Stomach (tissue), 4 donors: ENCODE results near the gene OPCML.

Source experiments
- POLR2A ChIP-seq, 4 donors: fragments of 450-650 bp; IDR thresholded peaks; one replicate each; pipeline ENCODE4 v1.6.1; 2016; ENCODE audit warnings: antibody characterized with exemption in 4 of 4, control low read depth in 2 of 4, mild to moderate bottlenecking in 1 of 4, moderate library complexity in 1 of 4
- POLR2AphosphoS5 ChIP-seq, 3 donors: sonication (generic); formaldehyde crosslinking; IDR thresholded peaks; one replicate each; pipeline ENCODE4 v1.6.1; 2016; ENCODE audit warnings: antibody characterized with exemption in 3 of 3
- TF ChIP-seq, protein P1 (sequence below), 7 experiments: fragments of 450-650 bp in 4 of 7; fragments of 200-600 bp in 3 of 7; sonication (generic) in 3 of 7; IDR thresholded peaks; one replicate each; pipeline ENCODE4 v1.5.1; 2016 to 2019; ENCODE audit warnings: antibody characterized with exemption in 7 of 7, control low read depth in 2 of 7, mild to moderate bottlenecking in 1 of 7

DNA sequence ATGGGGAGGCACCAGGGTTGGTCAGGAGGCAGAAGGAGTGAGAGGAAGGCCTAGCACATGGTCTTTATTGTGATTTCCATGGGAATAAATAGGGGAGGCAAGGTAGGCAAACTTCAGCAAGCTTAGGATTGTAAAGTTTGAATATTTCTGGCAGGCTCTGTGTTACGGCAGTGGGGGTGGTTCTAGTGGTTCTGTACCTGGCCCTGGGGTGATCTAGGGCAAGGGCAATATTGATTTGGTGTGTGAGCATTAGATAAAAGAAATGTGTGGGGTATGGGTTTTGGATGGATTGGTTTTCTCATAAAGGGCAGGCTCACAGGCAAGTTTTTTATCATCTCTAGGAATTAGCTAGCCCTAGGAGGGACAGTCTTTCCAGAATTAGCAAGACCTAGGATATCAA is 584.0 kb downstream of the OPCML start:
- TF ChIP-seq, protein P1, sequence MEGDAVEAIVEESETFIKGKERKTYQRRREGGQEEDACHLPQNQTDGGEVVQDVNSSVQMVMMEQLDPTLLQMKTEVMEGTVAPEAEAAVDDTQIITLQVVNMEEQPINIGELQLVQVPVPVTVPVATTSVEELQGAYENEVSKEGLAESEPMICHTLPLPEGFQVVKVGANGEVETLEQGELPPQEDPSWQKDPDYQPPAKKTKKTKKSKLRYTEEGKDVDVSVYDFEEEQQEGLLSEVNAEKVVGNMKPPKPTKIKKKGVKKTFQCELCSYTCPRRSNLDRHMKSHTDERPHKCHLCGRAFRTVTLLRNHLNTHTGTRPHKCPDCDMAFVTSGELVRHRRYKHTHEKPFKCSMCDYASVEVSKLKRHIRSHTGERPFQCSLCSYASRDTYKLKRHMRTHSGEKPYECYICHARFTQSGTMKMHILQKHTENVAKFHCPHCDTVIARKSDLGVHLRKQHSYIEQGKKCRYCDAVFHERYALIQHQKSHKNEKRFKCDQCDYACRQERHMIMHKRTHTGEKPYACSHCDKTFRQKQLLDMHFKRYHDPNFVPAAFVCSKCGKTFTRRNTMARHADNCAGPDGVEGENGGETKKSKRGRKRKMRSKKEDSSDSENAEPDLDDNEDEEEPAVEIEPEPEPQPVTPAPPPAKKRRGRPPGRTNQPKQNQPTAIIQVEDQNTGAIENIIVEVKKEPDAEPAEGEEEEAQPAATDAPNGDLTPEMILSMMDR (IDR thresholded peaks at IDR 0.05) = no peak
- TF ChIP-seq POLR2AphosphoS5 (IDR thresholded peaks at IDR 0.05) (no peak), POLR2A (IDR thresholded peaks at IDR 0.05) (no peak)
